AG08396 (cell line): ENCODE results near the gene DNAJB6.

Source experiments
- DNase-seq: peaks from one replicate; pipeline ENCODE4 v3.0.0; 2012; ENCODE audit warnings: low spot score, mixed read lengths

The DNAJB6 gene

GRCh38 chr7:157396316-157397035 lies 59.7 kb downstream of the DNAJB6 start:
- DNase-seq = no peak

DNA sequence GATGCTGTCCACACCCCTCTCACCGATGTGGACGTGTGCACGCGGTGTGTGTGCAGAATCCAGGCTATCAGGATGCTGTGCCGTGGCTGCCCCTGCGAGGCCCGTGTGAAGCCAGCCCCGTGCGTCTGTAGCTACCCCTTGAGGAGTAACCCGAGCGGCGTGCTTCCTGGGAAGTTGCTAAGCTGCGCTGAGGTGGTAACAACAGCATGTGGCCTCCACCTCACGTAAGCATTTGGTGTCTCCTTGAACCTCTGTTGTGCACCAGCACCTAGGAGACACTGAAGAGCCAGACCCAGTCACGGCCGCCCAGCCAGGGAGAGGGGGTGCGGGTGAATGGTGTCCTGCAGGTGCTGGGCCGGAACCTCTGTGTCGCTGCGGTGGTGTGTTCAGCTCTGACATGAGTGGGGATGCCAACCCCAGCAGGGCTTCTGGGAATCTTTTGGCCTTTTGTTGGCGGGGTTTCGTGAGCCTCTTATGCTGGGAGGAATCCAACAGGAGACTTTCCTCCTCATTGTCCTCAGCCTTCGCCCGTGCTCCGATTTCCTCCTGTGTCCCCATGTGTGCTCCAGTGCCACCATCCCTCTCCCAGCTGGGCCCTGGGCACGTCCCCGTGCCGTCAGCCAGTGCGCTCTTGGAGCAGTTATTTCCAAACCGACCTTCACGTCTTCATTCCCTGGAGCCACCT lies 60.4 kb downstream of the DNAJB6 start:
- no peak for DNase-seq

DNA sequence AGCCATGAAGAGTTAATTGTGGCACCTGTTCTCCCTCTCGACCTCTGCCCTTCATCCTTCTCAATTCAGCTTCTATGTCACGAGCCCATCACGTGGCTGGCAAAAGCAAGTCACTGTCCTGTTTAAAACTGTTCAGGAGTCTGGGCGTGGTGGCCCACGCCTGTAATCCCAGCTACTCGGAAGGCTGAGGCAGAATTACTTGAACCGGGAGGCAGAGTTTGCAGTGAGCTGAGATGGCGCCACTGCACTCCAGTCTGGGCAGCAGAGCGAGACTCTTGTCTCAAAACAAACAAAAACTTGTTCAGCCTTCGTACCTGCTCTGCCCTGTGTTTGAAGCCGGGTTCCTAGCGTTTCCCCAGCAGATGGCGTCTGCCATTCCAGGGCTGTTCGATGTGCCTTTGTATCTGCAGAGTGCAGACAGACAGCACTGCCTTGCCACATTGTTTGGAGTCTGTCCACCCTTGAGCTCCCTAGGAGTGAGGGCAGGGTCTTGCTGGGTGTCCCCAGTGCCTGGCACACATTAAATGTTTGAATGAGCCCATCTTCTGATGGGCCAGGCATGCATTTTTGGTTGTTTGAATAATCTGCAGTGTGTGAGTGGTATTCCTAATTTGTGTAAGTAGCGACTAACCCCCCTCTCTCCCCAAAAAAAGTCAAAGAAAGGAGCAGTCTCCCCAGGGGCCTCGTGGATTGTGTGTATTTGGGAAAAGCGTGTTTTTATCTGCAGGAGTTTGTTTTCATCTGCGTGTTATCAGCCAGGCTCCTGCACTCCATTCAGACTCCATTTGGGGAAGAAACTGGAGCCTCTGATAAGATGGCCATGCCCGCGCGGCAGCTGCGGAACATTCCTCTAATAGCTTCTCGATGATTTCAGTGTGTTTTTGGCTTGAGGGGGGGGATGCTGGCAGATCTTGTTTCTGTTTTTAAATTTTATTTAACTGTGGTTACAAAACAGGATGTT lies 61.2 kb downstream of the DNAJB6 start:
- peak; percentile 86 for DNase-seq

DNA sequence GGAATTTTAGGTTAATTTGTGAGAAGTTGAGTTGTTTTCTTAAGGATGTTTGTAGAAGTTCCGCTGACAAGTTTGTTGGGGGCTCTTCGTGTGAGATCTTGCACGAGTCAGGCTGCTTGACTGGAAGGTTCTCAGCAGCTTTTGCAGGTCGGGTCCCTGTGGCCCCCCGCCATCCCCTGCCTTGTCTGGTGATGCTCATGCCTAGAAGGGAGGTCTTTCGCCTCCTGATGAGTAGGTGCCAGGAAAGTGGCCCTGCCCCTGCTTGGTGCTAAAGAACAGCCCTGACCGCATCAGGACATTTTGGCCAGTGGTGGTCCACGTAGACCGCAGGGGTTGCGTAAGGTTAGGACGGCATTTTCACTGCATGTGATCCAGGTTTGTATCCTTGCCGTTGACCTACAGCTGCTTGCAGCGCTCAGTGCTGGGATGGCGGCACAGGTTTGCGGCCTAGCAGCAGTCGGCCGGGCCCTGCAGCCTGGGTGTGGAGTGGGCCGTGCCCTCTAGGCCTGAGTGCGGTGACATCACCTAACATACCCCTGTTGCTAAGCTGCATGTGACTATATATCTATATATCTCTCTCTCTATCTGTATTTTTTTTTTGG lies 62.4 kb downstream of the DNAJB6 start:
- DNase-seq = no peak

GRCh38 chr7:157400171-157400860 lies 63.5 kb downstream of the DNAJB6 start:
- DNase-seq = no peak

DNA sequence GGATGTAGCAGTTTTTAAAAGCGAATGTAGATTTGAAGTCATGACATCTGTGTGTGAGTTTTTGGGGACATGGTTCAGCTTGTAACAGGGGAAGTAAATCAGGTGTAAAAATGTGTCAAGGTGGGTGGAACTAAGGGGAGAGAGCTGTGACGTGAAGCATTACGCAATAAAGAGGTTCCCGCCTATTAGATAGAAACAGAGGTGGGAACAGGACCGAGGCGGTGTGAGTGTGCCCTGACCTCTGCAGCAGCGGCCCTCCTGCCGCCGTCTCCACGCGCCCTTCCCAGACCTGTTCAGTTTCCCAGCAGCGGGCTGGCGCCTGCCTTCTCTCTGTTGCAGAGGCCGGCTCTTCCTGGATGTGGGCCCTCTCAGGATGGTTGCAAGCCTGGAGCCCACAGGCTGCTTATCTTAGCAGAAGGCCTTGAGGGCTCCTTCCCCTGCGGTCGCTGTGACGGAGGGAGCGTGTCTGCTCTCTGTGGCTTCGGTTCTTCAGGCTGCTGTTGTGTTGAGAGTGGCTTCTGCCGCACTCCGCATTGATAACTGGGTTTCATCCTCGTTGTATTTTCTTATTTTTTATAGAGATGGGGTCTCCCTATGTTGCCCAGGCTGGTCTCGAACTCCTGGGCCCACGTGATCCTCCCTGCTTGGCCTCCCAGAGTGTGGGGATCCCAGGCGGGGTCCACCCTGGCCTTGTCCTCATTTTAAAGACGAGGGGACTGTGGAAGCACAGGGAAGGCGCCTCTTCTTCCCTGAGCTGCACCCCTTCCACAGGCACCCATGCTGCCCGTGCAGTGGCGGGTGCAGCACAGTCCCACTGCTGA lies 65.0 kb downstream of the DNAJB6 start:
- no peak for DNase-seq

DNA sequence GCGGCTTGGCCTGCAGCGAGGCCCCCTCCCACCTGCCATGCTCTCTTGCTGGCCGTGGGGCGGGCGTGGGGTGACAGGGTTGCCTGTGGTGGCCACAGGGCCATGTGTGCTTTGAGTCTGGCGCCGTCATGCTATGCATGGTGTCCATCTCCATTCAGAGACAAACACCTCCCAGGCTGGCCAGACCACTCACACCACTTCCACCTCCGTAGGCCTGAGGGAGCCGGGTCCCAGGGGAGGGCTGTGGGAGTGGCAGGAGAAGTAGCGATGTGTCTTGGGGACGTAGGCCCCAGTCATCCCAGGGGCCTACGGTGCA lies 65.5 kb downstream of the DNAJB6 start:
- DNase-seq = no peak

DNA sequence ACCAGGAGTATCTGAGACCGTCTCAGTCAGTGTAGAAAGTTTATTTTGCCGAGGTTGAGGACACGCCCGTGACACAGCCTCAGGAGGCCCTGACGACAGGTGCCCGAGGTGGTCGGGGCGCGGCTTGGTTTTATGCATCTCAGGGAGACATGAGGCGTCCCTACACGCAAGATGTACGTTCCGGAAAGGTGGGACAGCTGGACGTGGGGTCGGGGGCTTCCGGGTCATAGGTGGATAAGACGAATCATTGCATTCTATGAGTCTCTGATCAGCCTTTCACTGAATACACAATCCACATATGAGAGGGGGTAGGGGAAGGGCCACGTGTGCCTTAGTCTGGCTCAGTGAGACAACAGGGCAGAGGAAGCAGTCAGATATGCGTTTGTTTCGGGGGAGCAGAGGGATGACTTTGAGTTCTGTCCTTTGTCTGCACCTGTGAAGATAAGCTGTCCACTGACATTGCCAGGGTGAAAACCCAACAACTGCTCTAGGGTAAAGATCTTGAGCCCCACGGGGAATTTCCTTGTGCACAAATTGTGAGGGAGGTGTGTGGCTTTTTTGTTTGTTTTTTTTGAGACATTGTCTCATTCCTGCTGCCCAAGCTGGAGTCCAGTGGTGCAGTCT lies 66.2 kb downstream of the DNAJB6 start:
- no peak for DNase-seq

GRCh38 chr7:157403646-157404401 lies 67.0 kb downstream of the DNAJB6 start:
- no peak for DNase-seq

- DNase-seq = no peak
Observed at GRCh38 chr7:157404845-157405481, 68.2 kb downstream of the DNAJB6 start.

- no peak for DNase-seq
Observed at GRCh38 chr7:157405501-157405900, 68.7 kb downstream of the DNAJB6 start.

GRCh38 chr7:157405914-157406810 lies 69.4 kb downstream of the DNAJB6 start:
- DNase-seq = no peak

- DNase-seq = no peak
Observed at GRCh38 chr7:157406971-157407370, 70.2 kb downstream of the DNAJB6 start.

DNA sequence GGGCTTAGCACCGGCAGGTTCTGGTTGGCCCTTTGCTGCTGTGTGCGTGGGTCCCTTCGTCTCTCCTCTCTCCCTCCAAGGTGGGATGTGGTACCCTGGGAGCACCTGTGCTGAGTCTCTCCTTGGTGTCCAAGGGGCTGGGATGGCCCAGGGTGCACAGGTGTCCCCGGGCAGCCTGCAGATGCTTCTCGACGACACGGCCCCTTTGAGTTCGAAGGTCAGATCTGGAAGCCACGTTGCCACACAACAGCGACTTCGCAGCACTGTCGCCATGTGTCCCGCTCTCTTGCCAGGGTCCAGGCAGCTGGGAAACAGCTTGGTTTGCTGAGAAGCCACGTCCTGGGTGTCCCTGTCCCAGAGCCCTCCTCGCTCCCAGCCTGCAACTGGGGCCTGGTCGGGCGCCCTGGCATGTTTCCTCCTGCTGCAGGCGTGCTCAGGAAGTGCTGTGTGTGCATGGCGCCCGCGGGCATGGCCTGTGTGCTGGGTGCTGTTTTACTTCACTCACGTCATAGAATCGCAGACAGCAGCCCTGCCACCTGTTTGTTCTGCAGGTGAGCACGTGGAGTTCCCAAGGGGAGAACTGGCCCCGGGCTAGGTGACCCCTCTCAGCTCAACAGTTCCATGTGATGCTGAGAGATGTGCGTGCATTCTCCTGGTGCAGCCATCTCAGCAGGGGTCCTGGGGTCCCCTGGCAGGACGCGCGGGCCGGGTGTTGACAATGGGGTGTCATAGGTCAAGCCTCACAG lies 70.9 kb downstream of the DNAJB6 start:
- no peak for DNase-seq

GRCh38 chr7:157408258-157409101 lies 71.7 kb downstream of the DNAJB6 start:
- DNase-seq = no peak

GRCh38 chr7:157409149-157409752 lies 72.4 kb downstream of the DNAJB6 start:
- DNase-seq = no peak
